Keratinocyte (primary cell): Measurements from ENCODE around the gene NR1D2. TPM values are rescaled to one million over a fixed set of nuclear protein-coding genes. Genes with fewer than 3 reads are reported as not detected.

ENCODE experiments used
- DNase-seq: peaks from one replicate; pipeline ENCODE4 v3.0.0-alpha.2; 2011; ENCODE audit warnings: low read depth, missing footprints, low spot score
- FAIRE-seq: peaks from 2 replicates; lab custom pipeline; 2011; peaks lifted over from hg19 to GRCh38; lab: Jason Lieb, UNC
- H2AFZ ChIP-seq: 2 replicates; pipeline ENCODE4 v1.6.0; 2012; ENCODE audit warnings: low read length, control low read depth, inconsistent platforms; ENCODE audit not compliant: control insufficient read depth
- H3K27ac ChIP-seq: 2 replicates; pipeline ENCODE4 v1.5.1; 2011; ENCODE audit warnings: low read length; ENCODE audit not compliant: control insufficient read depth, insufficient read depth
- H3K27me3 ChIP-seq: 3 replicates; pipeline ENCODE4 v1.6.0; 2011; ENCODE audit warnings: low read length; ENCODE audit not compliant: control insufficient read depth, insufficient read depth; ENCODE audit errors: extremely low read depth
- H3K36me3 ChIP-seq, 2 experiments: 2 replicates in 1 of 2; 3 replicates in 1 of 2; pipeline ENCODE4 v1.5.1; 2011; ENCODE audit warnings: low read length in 2 of 2, mild to moderate bottlenecking in 1 of 2; ENCODE audit not compliant: control insufficient read depth in 2 of 2, insufficient read depth in 2 of 2; ENCODE audit errors: extremely low read depth in 1 of 2
- H3K4me1 ChIP-seq: 3 replicates; pipeline ENCODE4 v1.5.1; 2011; ENCODE audit warnings: low read length; ENCODE audit not compliant: control insufficient read depth, insufficient read depth; ENCODE audit errors: extremely low read depth
- H3K4me2 ChIP-seq: 3 replicates; pipeline ENCODE4 v1.6.0; 2011; ENCODE audit warnings: low read depth, low read length; ENCODE audit not compliant: control insufficient read depth, insufficient read depth; ENCODE audit errors: extremely low read depth
- H3K4me3 ChIP-seq, 3 experiments: fragments of 200-600 bp in 1 of 3; sonication (generic) in 1 of 3; 2 replicates in 2 of 3; 3 replicates in 1 of 3; pipeline ENCODE4 v1.5.1; 2011 to 2016; ENCODE audit warnings: low read length in 3 of 3, mild to moderate bottlenecking in 3 of 3, control low read depth in 2 of 3, inconsistent platforms in 1 of 3, low read depth in 1 of 3, mixed read lengths in 1 of 3, mixed run types in 1 of 3, moderate library complexity in 1 of 3; ENCODE audit not compliant: control insufficient read depth in 2 of 3, insufficient read depth in 2 of 3; ENCODE audit errors: extremely low read depth in 1 of 3
- H3K79me2 ChIP-seq: 2 replicates; pipeline ENCODE4 v1.6.0; 2012; ENCODE audit warnings: low read length; ENCODE audit not compliant: control insufficient read depth, insufficient read depth
- H3K9ac ChIP-seq: 3 replicates; pipeline ENCODE4 v1.6.0; 2011; ENCODE audit warnings: low read length; ENCODE audit not compliant: control insufficient read depth, insufficient read depth; ENCODE audit errors: extremely low read depth
- H3K9me1 ChIP-seq: 3 replicates; pipeline ENCODE4 v1.6.0; 2011; ENCODE audit warnings: low read length; ENCODE audit not compliant: control insufficient read depth, insufficient read depth; ENCODE audit errors: extremely low read depth
- H3K9me3 ChIP-seq: 2 replicates; pipeline ENCODE4 v1.5.1; 2012; ENCODE audit warnings: low read depth, low read length; ENCODE audit not compliant: control insufficient read depth
- H4K20me1 ChIP-seq: 3 replicates; pipeline ENCODE4 v1.6.0; 2011; ENCODE audit warnings: low read length; ENCODE audit not compliant: control insufficient read depth, insufficient read depth; ENCODE audit errors: extremely low read depth
- CTCF ChIP-seq, 3 experiments: IDR thresholded peaks in 1 of 3; conservative IDR thresholded peaks in 1 of 3; optimal IDR thresholded peaks in 1 of 3; 2 replicates in 2 of 3; 3 replicates in 1 of 3; pipeline versions ENCODE3 to v1.5.1; 2011; ENCODE audit warnings: low read length in 3 of 3, mild to moderate bottlenecking in 3 of 3, moderate library complexity in 2 of 3, control low read depth in 1 of 3, inconsistent platforms in 1 of 3; ENCODE audit not compliant: insufficient read depth in 2 of 3; ENCODE audit errors: extremely low read depth in 1 of 3
- EZH2 ChIP-seq: IDR thresholded peaks from one replicate; pipeline ENCODE4 v1.6.1; 2012; ENCODE audit warnings: inconsistent platforms, mild to moderate bottlenecking, low read length, moderate library complexity
- dilution Hi-C: fragments of 300-500 bp; cut with MboI; formaldehyde crosslinking; loops from one replicate; pipeline ENCODE4 v1.7.0; 2020; ENCODE audit warnings: low sequenced_read_pairs; ENCODE audit not compliant: extremely low pct_ligation_motif_present
- polyA plus RNA-seq, 5 experiments: library from polyadenylated mRNA; depleted of rRNA in 3 of 5; stranded (reverse) in 3 of 5; stranded (forward) in 1 of 5; unstranded in 1 of 5; fragments of >200 nt; gene quantifications; 1 replicate in 1 of 5; 2 replicates in 3 of 5; 3 replicates in 1 of 5; pipeline versions ENCODE4 v1.2.1 to v1.2.3, GENCODE V29; 2011 to 2012; ENCODE audit warnings: missing spikeins in 2 of 5, low read depth in 1 of 5, low replicate concordance in 1 of 5

Gene NR1D2
- polyA plus RNA-seq, 1 donor (not counting 4 experiments of a cell fraction or from before 2014, with no cell fraction given), result 10.3 TPM

GRCh38 chr3:24019585-24019984 lies 74.5 kb downstream of the NR1D2 start:
- Histone ChIP-seq H3K9me3 (no peaks in the 10 kb centered on the region), H3K4me3 (peak overlapping the region in 1 of 3 experiments; percentile 53), H3K27ac (peak overlapping the region; percentile 75), H3K9ac (peak overlapping the region; percentile 64), H3K4me2 (peak overlapping the region; percentile 74), H3K36me3 (no peaks in the 10 kb centered on the region), H3K9me1 (no peaks in the 10 kb centered on the region), H3K4me1 (peaks cover 14% of the 10 kb centered on the region), H4K20me1 (no peaks in the 10 kb centered on the region), H2AFZ (peak overlapping the region; percentile 89), H3K79me2 (no peaks in the 10 kb centered on the region), H3K27me3 (no peaks in the 10 kb centered on the region)
- FAIRE-seq (no peak), DNase-seq (no peak)
- dilution Hi-C loops, result no loop called here
- TF ChIP-seq CTCF (optimal IDR thresholded peaks at IDR 0.05 in 1 of 3, IDR thresholded peaks at IDR 0.05 in 1 of 3, conservative IDR thresholded peaks at IDR 0.05 in 1 of 3; ENCODE audit: extremely low read depth in 1 of 3, insufficient read depth in 2 of 3, low read length in 3 of 3) (no peak), EZH2 (no peak)

- H3K9me3 ChIP-seq, result no peaks in the 10 kb centered on the region
- H3K79me2 ChIP-seq, result no peaks in the 10 kb centered on the region
- no peak overlapping the region for H3K27ac ChIP-seq
- TF ChIP-seq CTCF (optimal IDR thresholded peaks at IDR 0.05 in 1 of 3, IDR thresholded peaks at IDR 0.05 in 1 of 3, conservative IDR thresholded peaks at IDR 0.05 in 1 of 3; ENCODE audit: extremely low read depth in 1 of 3, insufficient read depth in 2 of 3, low read length in 3 of 3), result no peak
- TF ChIP-seq EZH2, result no peak
- H3K4me3 ChIP-seq, result no peak overlapping the region
- FAIRE-seq, result no peak
- peaks cover 14% of the 10 kb centered on the region for H3K4me1 ChIP-seq
- H3K36me3 ChIP-seq, result no peaks in the 10 kb centered on the region
- no peak overlapping the region for H3K4me2 ChIP-seq
- DNase-seq, result no peak
- H4K20me1 ChIP-seq, result no peaks in the 10 kb centered on the region
- H3K9me1 ChIP-seq, result no peaks in the 10 kb centered on the region
- dilution Hi-C loops, result no loop called here
- no peak overlapping the region for H2AFZ ChIP-seq
- H3K27me3 ChIP-seq, result no peaks in the 10 kb centered on the region
- no peak overlapping the region for H3K9ac ChIP-seq
Measured at GRCh38 chr3:24020036-24020691, 75.1 kb downstream of the NR1D2 start.
